Left lung (tissue), 10 donors: Measurements from ENCODE around the gene NLRP1. TPM values are rescaled to one million over a fixed set of nuclear protein-coding genes. Genes with fewer than 3 reads are reported as not detected.

ENCODE experiments used
- ATAC-seq: fragments of 200-7000 bp; cut with Tn5 transposase; one replicate; pipeline ENCODE4 v1.9.1; 2020; ENCODE audit warnings: moderate library complexity
- DNase-seq, 4 donors: peaks; one replicate each; pipeline ENCODE4 v3.0.0-alpha.2; 2013 to 2020
- H3K27ac ChIP-seq, 2 donors: fragments of 200-600 bp; sonication (generic) in 1 of 2; one replicate each; pipeline versions ENCODE4 v1.5.0 to v1.8.0; 2020 to 2021
- H3K27me3 ChIP-seq, 2 donors: fragments of 200-600 bp; sonication (generic) in 1 of 2; one replicate each; pipeline versions ENCODE4 v1.5.0 to v1.8.0; 2020 to 2021
- H3K36me3 ChIP-seq, 2 donors: fragments of 200-600 bp; sonication (generic) in 1 of 2; one replicate each; pipeline versions ENCODE4 v1.5.0 to v1.8.0; 2020 to 2021
- H3K4me1 ChIP-seq, 2 donors: fragments of 200-600 bp; one replicate each; pipeline ENCODE4 v1.8.0; 2021
- H3K4me3 ChIP-seq, 2 donors: fragments of 200-600 bp; sonication (generic) in 1 of 2; one replicate each; pipeline versions ENCODE4 v1.5.0 to v1.8.0; 2020 to 2021; ENCODE audit warnings: mild to moderate bottlenecking in 1 of 2
- H3K9me3 ChIP-seq, 2 donors: fragments of 200-600 bp; sonication (generic) in 1 of 2; one replicate each; pipeline versions ENCODE4 v1.5.0 to v1.8.0; 2020 to 2021
- intact Hi-C, 2 donors: fragments of 100-400 bp; cut with DNase I; formaldehyde crosslinking; loops; one replicate each; pipeline versions ENCODE4 v1.11.2 to v1.14.2; 2022
- polyA plus RNA-seq, 6 donors: library from polyadenylated mRNA; unstranded; fragments of 120-200 nt; gene quantifications; one replicate each; pipeline ENCODE4 v1.2.1, GENCODE V29; 2013; ENCODE audit not compliant: insufficient read length in 6 of 6
- total RNA-seq, 2 donors: library from RNA; stranded (reverse); fragmentation: NEBNext Ultra II Directional; extraction: Animal tissue kit (Norgen Biotek cat#: 25700); gene quantifications; one replicate each; pipeline ENCODE4 v1.2.1, GENCODE V29; 2021
- TF ChIP-seq, protein P1 (sequence below), 2 donors: fragments of 200-600 bp; sonication (generic) in 1 of 2; IDR thresholded peaks; one replicate each; pipeline versions ENCODE4 v1.5.0 to v1.8.0; 2021; ENCODE audit warnings: antibody characterized with exemption in 2 of 2
- donor health status: DM: no; HTN: yes; CAD: no.
- donor health status: DM: no; HTN: no; CAD: no.

The NLRP1 gene
- total and polyA plus RNA-seq, 8 donors = 16.1 to 36.4 (median 31.2) TPM

DNA sequence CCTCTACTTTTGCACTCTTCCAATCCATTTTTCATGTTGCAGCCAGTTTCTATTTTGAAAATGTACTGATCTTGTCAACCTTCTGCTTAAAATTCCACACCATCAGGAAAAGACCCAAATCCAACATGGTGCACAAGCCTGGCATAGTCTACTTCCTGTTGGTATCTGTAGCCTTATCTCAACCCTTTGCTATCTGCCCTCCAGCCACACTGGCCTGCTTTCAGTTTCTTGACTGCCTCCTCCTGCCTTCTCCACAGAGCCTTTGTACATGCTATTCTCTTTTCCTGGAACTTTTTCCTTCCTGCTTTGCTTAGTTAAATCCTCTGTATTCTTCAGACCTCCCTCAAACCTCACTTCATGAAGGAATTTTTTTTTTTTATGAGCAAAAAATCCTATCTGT lies 31.5 kb downstream of the NLRP1 start:
- intact Hi-C loops = no loop called here

DNA sequence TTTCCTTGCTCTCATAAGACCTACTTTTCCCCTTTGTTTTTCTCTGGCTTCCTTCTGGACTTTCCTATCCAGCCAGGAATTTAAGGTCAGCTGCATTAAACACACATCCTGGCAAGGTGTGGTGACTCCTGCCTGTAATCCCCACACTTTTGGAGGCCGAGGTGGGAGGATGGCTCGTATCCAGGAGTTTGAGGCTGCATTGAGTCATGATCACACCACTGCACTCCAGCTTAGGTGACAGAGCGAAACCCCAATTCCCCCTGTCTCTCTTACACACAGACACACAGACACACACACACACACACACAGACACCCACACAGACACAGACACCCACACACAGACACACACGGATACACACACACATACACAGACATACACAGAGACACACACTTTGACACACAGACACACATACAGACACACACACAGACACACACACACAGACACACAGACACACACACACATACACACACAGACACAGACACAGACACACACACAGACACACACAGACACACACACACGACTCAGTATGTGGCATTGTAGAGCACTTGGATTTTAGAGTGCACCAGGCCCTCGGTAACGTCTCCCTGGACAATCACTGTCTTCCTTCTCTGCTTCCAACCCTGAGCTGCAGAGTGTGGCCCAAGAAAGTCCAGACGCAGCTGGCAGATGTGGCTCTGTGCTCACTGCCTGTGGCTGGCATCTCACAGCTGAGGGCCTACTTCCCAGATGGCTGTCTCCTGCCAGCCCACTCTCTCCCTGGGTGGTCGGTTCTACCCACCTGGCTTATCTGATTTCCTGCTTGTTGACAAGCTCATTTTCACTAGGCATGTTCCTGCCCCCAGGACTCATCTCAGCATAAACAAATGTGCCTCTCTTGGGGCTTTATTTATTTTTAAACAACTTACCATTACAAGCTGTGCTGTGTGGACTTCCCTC lies 39.0 kb downstream of the NLRP1 start:
- H3K4me1 ChIP-seq = no peaks in the 10 kb centered on the region
- H3K36me3 ChIP-seq = peaks cover 0 to 45% of the 10 kb centered on the region in 2 donors
- TF ChIP-seq, protein P1, sequence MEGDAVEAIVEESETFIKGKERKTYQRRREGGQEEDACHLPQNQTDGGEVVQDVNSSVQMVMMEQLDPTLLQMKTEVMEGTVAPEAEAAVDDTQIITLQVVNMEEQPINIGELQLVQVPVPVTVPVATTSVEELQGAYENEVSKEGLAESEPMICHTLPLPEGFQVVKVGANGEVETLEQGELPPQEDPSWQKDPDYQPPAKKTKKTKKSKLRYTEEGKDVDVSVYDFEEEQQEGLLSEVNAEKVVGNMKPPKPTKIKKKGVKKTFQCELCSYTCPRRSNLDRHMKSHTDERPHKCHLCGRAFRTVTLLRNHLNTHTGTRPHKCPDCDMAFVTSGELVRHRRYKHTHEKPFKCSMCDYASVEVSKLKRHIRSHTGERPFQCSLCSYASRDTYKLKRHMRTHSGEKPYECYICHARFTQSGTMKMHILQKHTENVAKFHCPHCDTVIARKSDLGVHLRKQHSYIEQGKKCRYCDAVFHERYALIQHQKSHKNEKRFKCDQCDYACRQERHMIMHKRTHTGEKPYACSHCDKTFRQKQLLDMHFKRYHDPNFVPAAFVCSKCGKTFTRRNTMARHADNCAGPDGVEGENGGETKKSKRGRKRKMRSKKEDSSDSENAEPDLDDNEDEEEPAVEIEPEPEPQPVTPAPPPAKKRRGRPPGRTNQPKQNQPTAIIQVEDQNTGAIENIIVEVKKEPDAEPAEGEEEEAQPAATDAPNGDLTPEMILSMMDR (IDR thresholded peaks at IDR 0.05) = no peak
- DNase-seq (no peak), ATAC-seq (no peak)
- H3K27ac ChIP-seq = no peak overlapping the region
- intact Hi-C loops = no loop called here
- H3K27me3 ChIP-seq = no peaks in the 10 kb centered on the region
- no peak overlapping the region for H3K4me3 ChIP-seq
- H3K9me3 ChIP-seq = no peaks in the 10 kb centered on the region

More for the DNA sequence above, 31.5 kb downstream of the NLRP1 start:
- Histone ChIP-seq H3K4me3 (no peak overlapping the region), H3K4me1 (no peaks in the 10 kb centered on the region), H3K27ac (no peak overlapping the region), H3K27me3 (no peaks in the 10 kb centered on the region), H3K36me3 (peaks cover 0 to 31% of the 10 kb centered on the region in 2 donors), H3K9me3 (no peaks in the 10 kb centered on the region)
- no peak for DNase-seq
- no peak for ATAC-seq
- TF ChIP-seq, protein P1 (IDR thresholded peaks at IDR 0.05) = no peak

DNA sequence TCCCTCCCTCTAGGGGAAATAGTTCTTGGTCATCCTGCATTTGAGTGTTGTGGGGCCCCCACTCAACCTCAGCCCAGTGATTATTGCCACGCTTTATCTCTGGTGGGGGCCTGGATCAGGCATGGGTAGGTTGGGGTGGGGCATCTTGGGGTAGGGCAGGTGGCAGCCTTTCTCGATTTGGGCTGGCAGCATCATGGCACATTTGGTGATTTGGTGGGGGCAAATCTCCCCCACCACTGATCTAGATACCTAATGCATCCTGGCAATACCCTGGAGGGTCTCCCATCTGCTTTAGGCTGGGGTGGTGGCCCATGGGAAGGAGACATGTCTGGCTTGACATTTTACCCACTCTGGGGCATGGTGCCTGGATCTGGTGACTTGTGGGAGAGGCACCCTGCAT lies 40.2 kb downstream of the NLRP1 start:
- Histone ChIP-seq H3K27me3 (no peaks in the 10 kb centered on the region), H3K9me3 (no peaks in the 10 kb centered on the region), H3K4me3 (no peak overlapping the region), H3K36me3 (peaks cover 0 to 51% of the 10 kb centered on the region in 2 donors), H3K27ac (no peak overlapping the region), H3K4me1 (no peaks in the 10 kb centered on the region)
- ATAC-seq (no peak), DNase-seq (no peak)
- TF ChIP-seq, protein P1 (IDR thresholded peaks at IDR 0.05) = no peak
- intact Hi-C loops = no loop called here

DNA sequence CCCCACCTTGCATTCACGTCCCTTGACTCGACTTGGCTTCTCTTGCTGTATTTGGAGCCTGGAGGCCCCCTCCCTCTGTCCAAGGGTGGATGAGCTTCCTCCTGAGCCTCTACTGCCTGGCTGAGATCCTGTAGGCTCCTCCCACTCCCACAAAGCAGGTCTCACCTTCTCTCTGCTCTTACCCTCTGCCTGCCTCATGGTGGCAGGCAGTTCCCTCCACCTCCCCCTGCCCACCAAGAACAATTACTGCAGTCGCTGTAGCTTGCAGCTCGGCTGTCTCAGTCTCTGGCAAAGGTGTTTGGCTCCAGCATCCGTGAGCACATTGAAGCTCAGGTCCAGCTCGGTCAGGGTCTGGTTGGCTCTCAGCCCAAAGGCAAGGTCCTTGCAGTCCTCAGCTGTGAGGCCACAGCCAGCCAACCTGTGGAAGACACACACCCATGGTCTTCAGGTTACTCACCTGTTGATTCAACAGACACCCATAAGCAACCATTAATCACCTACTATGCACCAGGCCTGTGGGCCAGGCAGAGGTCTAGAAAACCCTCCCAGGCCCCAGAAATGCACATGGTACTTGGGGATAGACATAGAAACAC lies 42.6 kb downstream of the NLRP1 start:
- no peaks in the 10 kb centered on the region for H3K4me1 ChIP-seq
- H3K27ac ChIP-seq = no peak overlapping the region
- TF ChIP-seq, protein P1 (IDR thresholded peaks at IDR 0.05) = no peak
- H3K27me3 ChIP-seq = no peaks in the 10 kb centered on the region
- DNase-seq (no peak), ATAC-seq (no peak)
- no peaks in the 10 kb centered on the region for H3K9me3 ChIP-seq
- H3K4me3 ChIP-seq = no peak overlapping the region
- intact Hi-C loops = no loop called here
- H3K36me3 ChIP-seq = peaks cover 0 to 61% of the 10 kb centered on the region in 2 donors

DNA sequence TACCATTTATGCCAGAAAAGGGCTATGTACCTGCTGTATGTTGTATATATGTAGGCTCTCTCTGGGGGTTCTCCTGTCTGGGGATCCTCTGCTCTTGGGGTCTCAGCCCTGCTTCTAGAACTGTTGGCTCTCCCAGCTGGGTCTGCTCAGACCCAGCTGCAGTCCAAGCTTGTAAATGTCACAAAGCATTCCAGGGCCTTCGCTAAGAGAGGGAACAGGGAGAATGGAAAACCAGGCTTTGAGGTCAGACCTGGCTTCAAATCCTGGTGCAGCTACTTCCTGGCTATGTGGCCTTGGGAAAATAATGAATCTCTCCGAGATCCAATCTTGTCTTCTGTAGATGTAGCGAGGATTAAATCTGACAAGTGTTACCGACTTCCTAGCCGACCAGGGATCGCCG lies 44.0 kb downstream of the NLRP1 start:
- Histone ChIP-seq H3K4me3 (no peak overlapping the region), H3K4me1 (no peaks in the 10 kb centered on the region), H3K9me3 (no peaks in the 10 kb centered on the region), H3K27ac (no peak overlapping the region), H3K27me3 (no peaks in the 10 kb centered on the region), H3K36me3 (peaks cover 0 to 58% of the 10 kb centered on the region in 2 donors)
- TF ChIP-seq, protein P1 (IDR thresholded peaks at IDR 0.05) = no peak
- intact Hi-C loops = no loop called here
- ATAC-seq (no peak), DNase-seq (no peak)
